ENCODE data around the gene RAET1G. TPM values are rescaled to one million over a fixed set of nuclear protein-coding genes. Genes with fewer than 3 reads are reported as not detected.
"Not testable (repeated sequence)": the region's sequence is repeated elsewhere in the genome, so short reads cannot be mapped to it uniquely, and the experiment has no call there.

RAET1G gene
- total RNA-seq, 1 donor from 2014 or later: 0.60 TPM

GRCh38 chr6:149948011-149948410 is 25.1 kb upstream of the RAET1G start:
- peaks cover 9% of the 10 kb centered on the region for H3K36me3 Mint-ChIP-seq (ENCODE audit: low read depth)
- H3K4me1 Mint-ChIP-seq (ENCODE audit: low read depth): peaks cover under 1% of the 10 kb centered on the region

GRCh38 chr6:149947533-149947932 is 24.6 kb upstream of the RAET1G start:
- not testable (repeated sequence) for H3K36me3 Mint-ChIP-seq (ENCODE audit: low read depth); H3K4me1 Mint-ChIP-seq (ENCODE audit: low read depth); H3K27ac Mint-ChIP-seq (ENCODE audit: unreplicated experiment); H3K4me3 Mint-ChIP-seq (ENCODE audit: unreplicated experiment); H3K9me3 Mint-ChIP-seq (ENCODE audit: low read depth); DNase-seq (ENCODE audit: low spot score)
- peaks cover 34% of the 10 kb centered on the region for H3K27me3 Mint-ChIP-seq (ENCODE audit: low read depth)

More at GRCh38 chr6:149948011-149948410, 25.1 kb upstream of the RAET1G start:
- TF ChIP-seq CTCF (IDR thresholded peaks at IDR 0.05): no peak
- peaks cover 39% of the 10 kb centered on the region for H3K27me3 Mint-ChIP-seq (ENCODE audit: low read depth)
- no peaks in the 10 kb centered on the region for H3K9me3 Mint-ChIP-seq (ENCODE audit: low read depth)
- no peak for DNase-seq (ENCODE audit: low spot score)
- no peak overlapping the region for H3K27ac Mint-ChIP-seq (ENCODE audit: unreplicated experiment)
- no peak overlapping the region for H3K4me3 Mint-ChIP-seq (ENCODE audit: unreplicated experiment)

- not testable (repeated sequence) for H3K9me3 Mint-ChIP-seq (ENCODE audit: low read depth); H3K4me1 Mint-ChIP-seq (ENCODE audit: low read depth); H3K4me3 Mint-ChIP-seq (ENCODE audit: unreplicated experiment); DNase-seq (ENCODE audit: low spot score); H3K27ac Mint-ChIP-seq (ENCODE audit: unreplicated experiment); H3K36me3 Mint-ChIP-seq (ENCODE audit: low read depth)
- peaks cover 25% of the 10 kb centered on the region for H3K27me3 Mint-ChIP-seq (ENCODE audit: low read depth)
Measured at GRCh38 chr6:149946631-149947030, 23.7 kb upstream of the RAET1G start.

DNA sequence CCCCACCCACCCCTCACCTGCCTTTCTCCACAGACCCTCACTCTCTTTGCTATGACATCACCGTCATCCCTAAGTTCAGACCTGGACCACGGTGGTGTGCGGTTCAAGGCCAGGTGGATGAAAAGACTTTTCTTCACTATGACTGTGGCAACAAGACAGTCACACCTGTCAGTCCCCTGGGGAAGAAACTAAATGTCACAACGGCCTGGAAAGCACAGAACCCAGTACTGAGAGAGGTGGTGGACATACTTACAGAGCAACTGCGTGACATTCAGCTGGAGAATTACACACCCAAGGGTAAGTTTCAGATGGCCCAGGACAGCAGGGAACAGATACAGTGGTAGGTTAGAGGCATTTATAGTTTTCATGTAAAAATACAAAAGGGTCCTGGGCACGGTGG is 22.4 kb upstream of the RAET1G start:
- not testable (repeated sequence) for DNase-seq (ENCODE audit: low spot score); H3K9me3 Mint-ChIP-seq (ENCODE audit: low read depth); H3K36me3 Mint-ChIP-seq (ENCODE audit: low read depth); H3K4me3 Mint-ChIP-seq (ENCODE audit: unreplicated experiment); H3K27ac Mint-ChIP-seq (ENCODE audit: unreplicated experiment)
- H3K4me1 Mint-ChIP-seq (ENCODE audit: low read depth): peaks cover 10% of the 10 kb centered on the region
- H3K27me3 Mint-ChIP-seq (ENCODE audit: low read depth): peaks cover 16% of the 10 kb centered on the region

GRCh38 chr6:149943321-149943720 is 20.4 kb upstream of the RAET1G start:
- not testable (repeated sequence) for H3K4me3 Mint-ChIP-seq (ENCODE audit: unreplicated experiment); H3K27ac Mint-ChIP-seq (ENCODE audit: unreplicated experiment); H3K36me3 Mint-ChIP-seq (ENCODE audit: low read depth); DNase-seq (ENCODE audit: low spot score); H3K9me3 Mint-ChIP-seq (ENCODE audit: low read depth)
- Mint-ChIP-seq H3K4me1 (ENCODE audit: low read depth) (peaks cover 18% of the 10 kb centered on the region), H3K27me3 (ENCODE audit: low read depth) (peaks cover 21% of the 10 kb centered on the region)

GRCh38 chr6:149942461-149942829 is 19.5 kb upstream of the RAET1G start:
- H3K9me3 Mint-ChIP-seq (ENCODE audit: low read depth): no peaks in the 10 kb centered on the region
- peaks cover 21% of the 10 kb centered on the region for H3K4me1 Mint-ChIP-seq (ENCODE audit: low read depth)
- H3K4me3 Mint-ChIP-seq (ENCODE audit: unreplicated experiment): peak overlapping the region; percentile 87
- peaks cover 26% of the 10 kb centered on the region for H3K27me3 Mint-ChIP-seq (ENCODE audit: low read depth)
- no peak for DNase-seq (ENCODE audit: low spot score)
- H3K36me3 Mint-ChIP-seq (ENCODE audit: low read depth): peaks cover 5% of the 10 kb centered on the region
- no peak for TF ChIP-seq CTCF (IDR thresholded peaks at IDR 0.05)
- peak overlapping the region; percentile 93 for H3K27ac Mint-ChIP-seq (ENCODE audit: unreplicated experiment)

DNA sequence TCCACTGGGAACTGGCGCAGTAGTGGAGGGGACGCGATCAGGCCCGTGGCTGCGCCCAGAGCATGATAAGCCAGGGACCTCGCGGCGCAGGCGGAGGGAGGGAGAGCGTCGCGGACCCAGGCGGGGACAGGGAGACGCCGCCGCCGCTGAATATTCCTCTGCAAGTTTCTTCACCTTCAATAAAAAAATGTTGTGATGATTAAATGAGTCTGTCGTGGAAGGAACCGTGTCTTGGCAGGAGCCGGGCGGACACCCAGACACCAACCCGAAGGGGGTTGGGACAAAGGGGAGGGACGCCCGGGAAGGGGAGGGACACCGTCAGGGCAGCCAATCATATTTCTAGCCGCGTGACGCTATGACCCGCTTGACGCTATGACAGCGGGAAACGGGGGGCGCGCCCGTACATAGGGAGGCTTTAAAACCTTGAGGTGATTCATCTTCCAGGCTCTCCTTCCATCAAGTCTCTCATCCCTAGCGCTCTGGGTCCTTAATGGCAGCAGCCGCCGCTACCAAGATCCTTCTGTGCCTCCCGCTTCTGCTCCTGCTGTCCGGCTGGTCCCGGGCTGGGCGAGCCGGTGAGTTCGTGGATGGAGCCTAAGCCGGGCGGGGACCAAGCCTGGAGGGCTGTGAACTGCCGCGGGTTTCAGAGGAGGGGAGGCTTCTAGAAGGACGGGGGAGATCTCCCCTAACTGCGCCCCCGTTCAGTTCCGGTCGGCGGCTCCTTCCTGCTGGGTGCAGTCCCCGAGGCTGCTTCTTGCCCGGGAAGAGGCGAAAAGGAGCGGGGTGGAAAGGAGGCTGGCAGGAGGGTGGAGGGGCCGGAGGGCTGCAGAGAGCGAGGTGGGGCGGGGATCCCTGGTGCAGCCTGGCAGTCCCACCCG is 18.9 kb upstream of the RAET1G start, which contains the start of gene ULBP2:
ULBP2 (plus strand) TSS at position 432 of the 878 bp plus-strand sequence; CDS start at position 491, 59 bp downstream.
- peak; percentile 37 for TF ChIP-seq CTCF (IDR thresholded peaks at IDR 0.05)
- H3K27ac Mint-ChIP-seq (ENCODE audit: unreplicated experiment): peak within 1 kb of the TSS; percentile 93
- H3K9me3 Mint-ChIP-seq (ENCODE audit: low read depth): no peaks in the 10 kb centered on the region
- H3K27me3 Mint-ChIP-seq (ENCODE audit: low read depth): peaks cover 32% of the 10 kb centered on the region
- H3K4me3 Mint-ChIP-seq (ENCODE audit: unreplicated experiment): peak within 1 kb of the TSS; percentile 87
- H3K4me1 Mint-ChIP-seq (ENCODE audit: low read depth): peaks cover 21% of the 10 kb centered on the region
- H3K36me3 Mint-ChIP-seq (ENCODE audit: low read depth): peaks cover 4% of the 10 kb centered on the region
- no peak for DNase-seq (ENCODE audit: low spot score)
